Endothelial cell of umbilical vein (primary cell): ENCODE results near the gene TMC6.

Source experiments
- EZH2 ChIP-seq: IDR thresholded peaks from 2 replicates; pipeline ENCODE4 v1.6.1; 2012; ENCODE audit warnings: borderline replicate concordance, low read depth, mild to moderate bottlenecking, moderate library complexity, low read length, inconsistent platforms; ENCODE audit not compliant: severe bottlenecking
- GATA2 ChIP-seq: IDR thresholded peaks from 2 replicates; pipeline ENCODE4 v1.7.0; 2011; ENCODE audit warnings: low read depth, mild to moderate bottlenecking, moderate library complexity, mixed read lengths, low read length; ENCODE audit not compliant: insufficient read length, insufficient read depth
- JUN ChIP-seq: IDR thresholded peaks from 2 replicates; pipeline ENCODE4 v1.6.1; 2011; ENCODE audit warnings: borderline replicate concordance, low read depth; ENCODE audit not compliant: insufficient read length, insufficient read depth
- MYC ChIP-seq: IDR thresholded peaks from one replicate; pipeline ENCODE4 v1.6.1; 2011; ENCODE audit warnings: mild to moderate bottlenecking, low read depth, low read length
- POLR2A ChIP-seq: IDR thresholded peaks from 2 replicates; pipeline ENCODE4 v1.6.1; 2012; ENCODE audit warnings: low read depth, mild to moderate bottlenecking, control low read depth, low read length
- POLR2AphosphoS5 ChIP-seq: IDR thresholded peaks from 2 replicates; pipeline ENCODE4 v1.6.1; 2012; ENCODE audit warnings: low read depth, mild to moderate bottlenecking, control low read depth, low read length, moderate library complexity; ENCODE audit not compliant: insufficient read depth
- TF ChIP-seq, protein P1 (sequence below), 2 donors: IDR thresholded peaks; 1 replicate in 1 of 2; 2 replicates in 1 of 2; pipeline ENCODE4 v1.5.1; 2011; ENCODE audit warnings: low read length in 2 of 2, mild to moderate bottlenecking in 2 of 2, moderate library complexity in 2 of 2, control low read depth in 1 of 2, inconsistent platforms in 1 of 2, low read depth in 1 of 2; ENCODE audit not compliant: insufficient read depth in 1 of 2; ENCODE audit errors: extremely low read depth in 1 of 2
- TF ChIP-seq, protein P2 (sequence below): IDR thresholded peaks from 2 replicates; pipeline ENCODE4 v1.6.1; 2011; ENCODE audit not compliant: insufficient read depth, insufficient read length

DNA sequence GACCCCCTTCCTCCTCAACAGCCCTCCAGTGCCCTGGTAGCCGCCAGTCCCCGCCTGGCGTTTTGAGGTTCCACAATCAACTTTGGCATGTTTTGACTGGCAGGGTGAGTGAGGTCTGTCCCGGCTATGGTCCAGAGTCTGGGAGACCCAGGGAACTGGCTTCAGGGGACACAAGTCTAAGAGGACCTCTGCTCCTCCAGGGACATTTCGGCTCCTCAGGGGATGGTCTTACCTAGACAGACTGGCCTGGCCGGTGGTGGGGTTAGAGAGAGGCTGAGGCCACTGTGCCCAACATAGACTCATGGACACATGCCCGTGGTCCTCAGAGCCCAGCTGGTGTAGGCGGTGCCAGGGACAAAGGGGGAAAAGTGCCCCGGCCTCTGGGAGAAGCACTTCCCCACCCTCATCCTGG, 4.2 kb upstream of the TMC6 start:
- TF ChIP-seq, protein P1, sequence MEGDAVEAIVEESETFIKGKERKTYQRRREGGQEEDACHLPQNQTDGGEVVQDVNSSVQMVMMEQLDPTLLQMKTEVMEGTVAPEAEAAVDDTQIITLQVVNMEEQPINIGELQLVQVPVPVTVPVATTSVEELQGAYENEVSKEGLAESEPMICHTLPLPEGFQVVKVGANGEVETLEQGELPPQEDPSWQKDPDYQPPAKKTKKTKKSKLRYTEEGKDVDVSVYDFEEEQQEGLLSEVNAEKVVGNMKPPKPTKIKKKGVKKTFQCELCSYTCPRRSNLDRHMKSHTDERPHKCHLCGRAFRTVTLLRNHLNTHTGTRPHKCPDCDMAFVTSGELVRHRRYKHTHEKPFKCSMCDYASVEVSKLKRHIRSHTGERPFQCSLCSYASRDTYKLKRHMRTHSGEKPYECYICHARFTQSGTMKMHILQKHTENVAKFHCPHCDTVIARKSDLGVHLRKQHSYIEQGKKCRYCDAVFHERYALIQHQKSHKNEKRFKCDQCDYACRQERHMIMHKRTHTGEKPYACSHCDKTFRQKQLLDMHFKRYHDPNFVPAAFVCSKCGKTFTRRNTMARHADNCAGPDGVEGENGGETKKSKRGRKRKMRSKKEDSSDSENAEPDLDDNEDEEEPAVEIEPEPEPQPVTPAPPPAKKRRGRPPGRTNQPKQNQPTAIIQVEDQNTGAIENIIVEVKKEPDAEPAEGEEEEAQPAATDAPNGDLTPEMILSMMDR (IDR thresholded peaks at IDR 0.05; ENCODE audit: extremely low read depth in 1 of 2, insufficient read depth in 1 of 2, low read depth in 1 of 2, low read length in 2 of 2) = no peak
- TF ChIP-seq POLR2AphosphoS5 (no peak), MYC (no peak), POLR2A (no peak), EZH2 (no peak), JUN (no peak), GATA2 (no peak)
- TF ChIP-seq, protein P2, sequence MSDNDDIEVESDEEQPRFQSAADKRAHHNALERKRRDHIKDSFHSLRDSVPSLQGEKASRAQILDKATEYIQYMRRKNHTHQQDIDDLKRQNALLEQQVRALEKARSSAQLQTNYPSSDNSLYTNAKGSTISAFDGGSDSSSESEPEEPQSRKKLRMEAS = no peak
